Hepatocyte (in vitro differentiated cells): Measurements from ENCODE around the gene PTPRM. TPM values are rescaled to one million over a fixed set of nuclear protein-coding genes. Genes with fewer than 3 reads are reported as not detected.

Experiments
- DNase-seq: peaks from one replicate; pipeline ENCODE4 v3.0.0-alpha.2; 2016; ENCODE audit warnings: low spot score
- H2AFZ ChIP-seq: fragments of 200-600 bp; sonication (generic); 2 replicates; pipeline ENCODE4 v1.6.0; 2016; ENCODE audit warnings: antibody characterized with exemption, mild to moderate bottlenecking
- H3K27ac ChIP-seq: fragments of 200-600 bp; sonication (generic); 2 replicates; pipeline ENCODE4 v1.5.1; 2016; ENCODE audit warnings: mild to moderate bottlenecking
- H3K27me3 ChIP-seq: fragments of 200-600 bp; sonication (generic); 2 replicates; pipeline ENCODE4 v1.6.1; 2016
- H3K36me3 ChIP-seq: fragments of 200-600 bp; sonication (generic); replicated peaks from 2 replicates; pipeline ENCODE4 v1.5.1; 2016; ENCODE audit warnings: low read depth; ENCODE audit not compliant: insufficient read depth
- H3K4me1 ChIP-seq: fragments of 200-600 bp; sonication (generic); 2 replicates; pipeline ENCODE4 v1.5.1; 2016; ENCODE audit warnings: mild to moderate bottlenecking, moderate library complexity; ENCODE audit not compliant: insufficient read depth
- H3K4me2 ChIP-seq: fragments of 200-600 bp; sonication (generic); 2 replicates; pipeline ENCODE4 v1.6.0; 2016
- H3K4me3 ChIP-seq: fragments of 200-600 bp; sonication (generic); 2 replicates; pipeline ENCODE4 v1.5.1; 2016; ENCODE audit warnings: mild to moderate bottlenecking
- H3K79me2 ChIP-seq: fragments of 200-600 bp; sonication (generic); 2 replicates; pipeline ENCODE4 v1.6.0; 2017; ENCODE audit warnings: mild to moderate bottlenecking
- H3K9me2 ChIP-seq: fragments of 200-600 bp; sonication (generic); replicated peaks from 2 replicates; pipeline ENCODE4 v1.6.0; 2017; ENCODE audit warnings: mild to moderate bottlenecking; ENCODE audit not compliant: insufficient read depth
- H3K9me3 ChIP-seq: fragments of 200-600 bp; sonication (generic); 2 replicates; pipeline ENCODE4 v1.5.1; 2016; ENCODE audit warnings: low read depth, mild to moderate bottlenecking
- H4K20me1 ChIP-seq: fragments of 200-600 bp; sonication (generic); 2 replicates; pipeline ENCODE4 v1.6.0; 2016; ENCODE audit warnings: mild to moderate bottlenecking; ENCODE audit not compliant: insufficient read depth, poor library complexity, severe bottlenecking
- EZH2 ChIP-seq: fragments of 200-600 bp; sonication (generic); IDR thresholded peaks from 2 replicates; pipeline ENCODE4 v1.6.1; 2016; ENCODE audit warnings: antibody characterized with exemption, mild to moderate bottlenecking, borderline replicate concordance
- EZH2phosphoT487 ChIP-seq: fragments of 200-600 bp; sonication (generic); IDR thresholded peaks from one replicate; pipeline ENCODE4 v1.6.1; 2018; ENCODE audit warnings: antibody characterized with exemption, mild to moderate bottlenecking, low read depth, moderate library complexity; ENCODE audit not compliant: unreplicated experiment, severe bottlenecking
- WGBS: methylation state at CpG from one replicate; pipeline ENCODE4 v1.1.6; 2016; ENCODE audit warnings: low lambda C conversion rate; ENCODE audit errors: missing lambda C conversion rate; 5-methylcytosine and 5-hydroxymethylcytosine counted together
- polyA plus RNA-seq: library from polyadenylated mRNA; unstranded; fragments of >200 nt; fragmentation: Nextera tagmentation; extraction: Ambion mirVana; gene quantifications from 2 replicates; pipeline ENCODE4 v1.2.1, GENCODE V29; 2016
- total RNA-seq: library from RNA; depleted of rRNA; stranded (reverse); fragments of >200 nt; gene quantifications from 2 replicates; pipeline ENCODE4 v1.2.3, GENCODE V29; 2014
- TF ChIP-seq, protein P1 (sequence below): fragments of 200-600 bp; sonication (generic); IDR thresholded peaks from 2 replicates; pipeline ENCODE4 v1.5.1; 2016; ENCODE audit warnings: antibody characterized with exemption, mild to moderate bottlenecking; ENCODE audit not compliant: poor library complexity

PTPRM gene
- total and polyA plus RNA-seq, 2 experiments from 2014 or later, result 26.1 to 47.4 TPM

DNA sequence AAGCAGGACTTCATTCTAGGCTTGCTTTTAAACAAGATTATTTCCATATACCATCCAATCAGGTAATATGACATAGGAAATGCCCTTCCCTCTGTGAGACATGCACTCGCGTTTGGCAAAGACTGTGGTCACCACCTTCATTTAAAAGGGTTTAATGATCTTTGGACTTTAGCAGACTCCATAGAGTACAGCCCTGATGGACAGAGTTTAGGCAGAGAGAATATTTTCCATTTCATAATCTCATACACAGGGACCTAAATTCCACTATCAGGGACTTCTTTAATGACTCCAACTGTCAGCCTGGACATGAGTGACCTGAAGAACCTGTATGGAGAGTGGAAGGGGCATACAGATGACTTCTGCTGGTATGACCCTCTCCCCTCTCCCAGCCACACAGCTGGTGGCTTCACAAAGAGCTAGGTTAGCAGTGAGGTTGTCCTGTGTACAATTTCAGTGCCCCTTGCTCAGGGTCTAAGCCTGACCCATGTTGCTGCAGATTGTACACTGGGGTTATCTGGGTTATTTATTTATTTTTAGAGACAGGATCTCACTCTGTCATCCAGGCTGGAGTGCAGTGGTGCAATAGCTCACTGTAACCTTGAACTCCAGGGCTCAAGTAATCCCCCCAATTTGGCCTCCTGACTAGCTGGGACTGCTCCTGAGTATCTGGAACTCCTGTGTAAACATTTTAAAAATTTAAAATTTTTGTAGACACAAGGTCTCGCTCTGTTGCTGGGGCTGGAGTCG lies 59.2 kb downstream of the PTPRM start:
- H2AFZ ChIP-seq, result no peak overlapping the region
- H3K4me3 ChIP-seq, result no peak overlapping the region
- H3K9me2 ChIP-seq, result no peaks in the 10 kb centered on the region
- TF ChIP-seq EZH2 (no peak), EZH2phosphoT487 (no peak)
- TF ChIP-seq, protein P1, sequence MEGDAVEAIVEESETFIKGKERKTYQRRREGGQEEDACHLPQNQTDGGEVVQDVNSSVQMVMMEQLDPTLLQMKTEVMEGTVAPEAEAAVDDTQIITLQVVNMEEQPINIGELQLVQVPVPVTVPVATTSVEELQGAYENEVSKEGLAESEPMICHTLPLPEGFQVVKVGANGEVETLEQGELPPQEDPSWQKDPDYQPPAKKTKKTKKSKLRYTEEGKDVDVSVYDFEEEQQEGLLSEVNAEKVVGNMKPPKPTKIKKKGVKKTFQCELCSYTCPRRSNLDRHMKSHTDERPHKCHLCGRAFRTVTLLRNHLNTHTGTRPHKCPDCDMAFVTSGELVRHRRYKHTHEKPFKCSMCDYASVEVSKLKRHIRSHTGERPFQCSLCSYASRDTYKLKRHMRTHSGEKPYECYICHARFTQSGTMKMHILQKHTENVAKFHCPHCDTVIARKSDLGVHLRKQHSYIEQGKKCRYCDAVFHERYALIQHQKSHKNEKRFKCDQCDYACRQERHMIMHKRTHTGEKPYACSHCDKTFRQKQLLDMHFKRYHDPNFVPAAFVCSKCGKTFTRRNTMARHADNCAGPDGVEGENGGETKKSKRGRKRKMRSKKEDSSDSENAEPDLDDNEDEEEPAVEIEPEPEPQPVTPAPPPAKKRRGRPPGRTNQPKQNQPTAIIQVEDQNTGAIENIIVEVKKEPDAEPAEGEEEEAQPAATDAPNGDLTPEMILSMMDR, result no peak
- peak overlapping the region; percentile 47 for H3K27ac ChIP-seq
- peaks cover 43% of the 10 kb centered on the region for H3K79me2 ChIP-seq
- DNase-seq, result no peak
- H4K20me1 ChIP-seq, result no peaks in the 10 kb centered on the region
- H3K9me3 ChIP-seq, result no peaks in the 10 kb centered on the region
- H3K36me3 ChIP-seq, result no peaks in the 10 kb centered on the region
- 65% methylated on average over 4 of the region's 4 CpGs for WGBS
- no peaks in the 10 kb centered on the region for H3K27me3 ChIP-seq
- peak overlapping the region; percentile 23 for H3K4me2 ChIP-seq
- H3K4me1 ChIP-seq, result peaks cover 8% of the 10 kb centered on the region

DNA sequence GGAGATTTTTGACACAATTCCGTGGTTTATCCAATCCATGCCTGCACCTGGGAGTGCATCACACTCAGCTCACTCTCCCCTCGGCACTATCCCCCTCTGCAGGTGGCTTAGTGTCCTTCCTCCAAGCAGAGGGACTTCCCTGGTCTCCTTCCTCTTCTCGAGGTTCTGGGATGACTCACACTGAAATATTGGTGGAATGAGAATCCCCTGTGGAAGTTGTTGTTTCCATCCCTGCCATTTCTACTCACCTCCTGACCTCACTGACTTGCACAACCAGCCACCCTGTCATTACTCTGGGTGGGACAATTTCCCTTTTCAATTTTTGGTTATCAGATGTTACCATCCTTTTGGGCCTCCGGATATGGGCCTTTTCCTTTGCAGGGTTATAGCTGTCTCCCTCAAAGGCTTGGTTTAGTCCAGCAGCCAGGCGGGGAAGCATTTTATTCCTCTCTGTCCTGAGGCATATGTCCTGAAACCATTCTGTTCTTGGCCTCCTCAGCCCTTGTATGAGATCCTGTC lies 59.9 kb downstream of the PTPRM start:
- H3K4me2 ChIP-seq, result peak overlapping the region; percentile 23
- H3K27me3 ChIP-seq, result no peaks in the 10 kb centered on the region
- H2AFZ ChIP-seq, result no peak overlapping the region
- no peak overlapping the region for H3K4me3 ChIP-seq
- 53% methylated on average over 5 of the region's 5 CpGs for WGBS
- H3K9me3 ChIP-seq, result no peaks in the 10 kb centered on the region
- H3K4me1 ChIP-seq, result peaks cover 8% of the 10 kb centered on the region
- no peaks in the 10 kb centered on the region for H4K20me1 ChIP-seq
- peaks cover 40% of the 10 kb centered on the region for H3K79me2 ChIP-seq
- peak overlapping the region; percentile 47 for H3K27ac ChIP-seq
- TF ChIP-seq EZH2phosphoT487, result no peak
- TF ChIP-seq, protein P1, result peak; percentile 7
- TF ChIP-seq EZH2, result no peak
- H3K9me2 ChIP-seq, result no peaks in the 10 kb centered on the region
- DNase-seq, result peak; percentile 34
- no peaks in the 10 kb centered on the region for H3K36me3 ChIP-seq

GRCh38 chr18:7629416-7629815 lies 62.3 kb downstream of the PTPRM start:
- Histone ChIP-seq H3K4me3 (no peak overlapping the region), H2AFZ (no peak overlapping the region), H3K4me1 (peaks cover 8% of the 10 kb centered on the region)

More at GRCh38 chr18:7629416-7629815, 62.3 kb downstream of the PTPRM start:
- Histone ChIP-seq H3K27me3 (no peaks in the 10 kb centered on the region), H3K36me3 (no peaks in the 10 kb centered on the region), H3K4me2 (no peak overlapping the region), H4K20me1 (no peaks in the 10 kb centered on the region), H3K27ac (no peak overlapping the region), H3K9me3 (no peaks in the 10 kb centered on the region), H3K79me2 (peaks cover 41% of the 10 kb centered on the region), H3K9me2 (no peaks in the 10 kb centered on the region)
- no peak for TF ChIP-seq EZH2phosphoT487
- TF ChIP-seq, protein P1, result no peak
- TF ChIP-seq EZH2, result no peak
- DNase-seq, result no peak
